Renal pelvis (tissue), 4 donors: ENCODE measurements around the gene ATP8A2. TPM values are rescaled to one million over a fixed set of nuclear protein-coding genes. Genes with fewer than 3 reads are reported as not detected.
A peak's percentile ranks its signal among the peaks of the same experiment; 100 is the strongest.

Experiments used
- DNase-seq: peaks from one replicate; pipeline ENCODE4 v3.0.0-alpha.2; 2013
- polyA plus RNA-seq, 3 donors: library from polyadenylated mRNA; unstranded; fragments of 120-200 nt; gene quantifications; one replicate each; pipeline ENCODE4 v1.2.1, GENCODE V29; 2013; ENCODE audit not compliant: insufficient read length in 3 of 3

ATP8A2 gene
- polyA plus RNA-seq, 3 donors, result 4.8 to 5.4 (median 5.1) TPM

- no peak for DNase-seq
These were observed 7.2 kb downstream of the ATP8A2 start for GRCh38 chr13:25379011-25379410.

- no peak for DNase-seq
These were observed 8.3 kb downstream of the ATP8A2 start for GRCh38 chr13:25380082-25380481.

GRCh38 chr13:25380741-25381324, 9.1 kb downstream of the ATP8A2 start:
- no peak for DNase-seq

GRCh38 chr13:25384758-25385410, 13.1 kb downstream of the ATP8A2 start:
- no peak for DNase-seq

DNA sequence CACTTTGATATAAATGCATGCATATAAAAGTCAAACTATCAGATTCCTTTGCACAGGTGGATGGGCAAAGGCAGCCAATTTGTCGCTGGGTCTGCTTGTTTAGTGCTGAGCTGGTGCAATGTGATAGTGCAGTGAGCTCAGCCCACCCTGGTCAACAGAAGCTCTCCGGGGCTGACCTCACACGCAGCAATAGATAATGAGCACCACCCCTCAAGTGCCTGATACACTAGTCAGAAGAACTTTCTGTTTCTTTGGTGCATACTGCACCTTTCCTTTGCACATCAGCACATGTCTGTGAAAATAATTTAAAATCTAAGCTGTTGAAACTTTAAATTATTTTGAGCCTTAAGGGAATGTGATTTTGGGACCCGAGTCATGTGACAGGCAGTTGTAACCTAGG, 20.2 kb downstream of the ATP8A2 start:
- DNase-seq, result no peak

DNA sequence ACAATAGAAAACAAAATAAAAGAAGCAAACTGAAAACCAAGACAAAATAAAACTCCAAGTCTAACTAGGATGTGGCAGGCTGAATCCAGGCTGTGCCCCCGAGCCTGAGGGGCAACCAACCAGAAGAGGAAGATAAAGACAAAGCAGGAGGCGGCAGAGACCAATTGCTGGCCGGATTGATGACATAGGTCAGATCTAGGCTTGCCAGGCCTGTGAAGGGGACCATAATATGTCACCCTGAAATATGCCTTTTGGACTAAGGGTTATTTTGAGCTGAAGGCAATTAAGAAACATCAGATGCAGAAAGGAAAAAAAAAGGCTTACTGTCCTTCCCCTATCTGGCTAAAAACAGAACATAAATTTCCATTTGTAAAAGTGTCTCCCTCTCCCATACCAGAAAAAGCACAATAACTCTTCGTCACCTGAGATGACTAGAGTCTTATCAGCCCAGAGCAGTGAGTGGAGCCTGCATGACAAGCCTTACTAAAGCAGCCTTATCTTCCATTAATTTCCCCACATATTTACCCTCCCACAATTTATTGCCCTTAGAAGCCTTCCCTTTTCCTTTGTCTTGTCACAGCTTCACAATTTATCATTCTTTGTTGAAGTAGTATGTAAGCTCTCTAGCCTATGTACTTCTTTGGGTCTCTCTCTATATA, 22.8 kb downstream of the ATP8A2 start:
- DNase-seq, result no peak

- DNase-seq, result no peak
These were observed 26.0 kb downstream of the ATP8A2 start for GRCh38 chr13:25397763-25398162.

GRCh38 chr13:25400925-25401324, 29.2 kb downstream of the ATP8A2 start:
- no peak for DNase-seq

DNA sequence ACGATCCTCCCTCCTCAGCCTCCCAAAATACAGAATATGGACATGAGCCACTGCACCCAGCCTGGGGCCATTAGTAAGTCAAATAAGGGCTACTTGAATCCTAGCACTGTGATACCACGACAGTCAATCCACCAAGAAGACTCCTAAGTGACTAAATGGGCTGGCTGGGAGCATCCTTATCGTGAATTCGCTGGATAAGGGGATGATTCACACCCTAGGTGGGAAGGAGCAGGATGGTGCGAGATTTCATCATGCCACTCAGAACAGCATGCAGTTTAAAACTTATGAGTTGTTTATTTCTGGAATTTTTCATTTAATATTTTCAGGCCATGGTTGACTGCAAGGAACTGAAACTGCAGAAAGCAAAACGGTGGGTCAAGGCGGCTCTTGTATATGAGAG, 30.2 kb downstream of the ATP8A2 start:
- no peak for DNase-seq

GRCh38 chr13:25406377-25406776, 34.6 kb downstream of the ATP8A2 start:
- no peak for DNase-seq

DNA sequence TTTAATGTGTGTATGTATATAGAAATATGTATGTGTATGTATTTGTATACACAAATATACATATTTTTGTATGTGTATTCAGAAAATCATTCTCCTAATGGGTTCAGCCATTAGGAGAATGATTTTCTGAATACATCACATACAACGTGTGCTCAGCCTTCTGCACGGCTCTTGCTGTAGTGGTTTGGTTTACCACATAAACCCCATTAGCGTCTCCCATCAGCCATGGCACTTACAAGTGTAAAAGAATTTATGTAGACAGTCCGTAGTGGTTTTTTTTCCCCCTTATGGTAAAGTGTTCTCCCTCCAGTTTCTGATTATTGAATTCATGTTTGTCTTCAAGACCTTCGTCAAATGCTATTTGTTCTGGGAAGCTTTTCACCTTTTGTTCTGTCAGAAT, 38.2 kb downstream of the ATP8A2 start:
- no peak for DNase-seq

GRCh38 chr13:25415241-25415640, 43.5 kb downstream of the ATP8A2 start:
- no peak for DNase-seq

DNA sequence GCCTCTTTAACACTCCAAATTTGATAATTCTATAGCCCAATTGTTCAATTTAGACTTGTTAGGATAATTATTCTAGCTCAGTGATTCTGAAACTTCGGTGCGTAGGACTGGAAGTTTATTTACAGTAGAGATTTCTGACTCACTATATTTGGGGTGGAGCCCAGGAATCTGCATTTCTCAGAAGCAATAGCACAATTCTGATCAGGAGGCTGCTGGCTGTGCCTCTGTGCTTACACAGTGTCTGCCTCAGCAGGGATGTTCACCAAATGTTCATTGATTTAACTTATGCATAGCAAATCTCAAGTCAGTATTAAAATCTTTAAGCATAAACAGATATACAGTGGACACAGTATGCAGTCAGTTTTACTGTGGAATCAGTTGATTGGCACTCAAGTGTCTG, 45.8 kb downstream of the ATP8A2 start:
- DNase-seq, result no peak

- DNase-seq, result no peak
These were observed 48.4 kb downstream of the ATP8A2 start for GRCh38 chr13:25420161-25420560.

DNA sequence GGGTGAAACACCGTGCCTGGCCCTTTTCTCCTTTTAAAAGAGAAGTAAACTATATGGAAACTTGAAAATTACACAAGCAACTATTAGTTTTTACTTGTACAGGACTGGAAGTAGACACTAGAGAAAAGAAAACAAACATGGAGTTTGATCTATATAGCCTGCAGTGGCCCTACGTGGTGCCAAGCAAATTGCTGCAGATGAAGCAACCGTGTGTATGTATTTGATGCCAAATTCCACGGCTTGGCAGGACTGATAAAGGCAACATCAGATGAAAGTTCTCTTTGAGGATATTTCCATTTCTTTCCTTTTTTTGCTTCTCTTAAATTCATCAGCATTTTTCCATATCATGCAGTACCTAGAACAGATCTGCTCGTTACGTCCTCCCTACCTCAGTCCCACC, 49.8 kb downstream of the ATP8A2 start:
- DNase-seq, result no peak

GRCh38 chr13:25422153-25422552, 50.4 kb downstream of the ATP8A2 start:
- DNase-seq, result no peak

GRCh38 chr13:25423831-25424230, 52.1 kb downstream of the ATP8A2 start:
- DNase-seq, result no peak

DNA sequence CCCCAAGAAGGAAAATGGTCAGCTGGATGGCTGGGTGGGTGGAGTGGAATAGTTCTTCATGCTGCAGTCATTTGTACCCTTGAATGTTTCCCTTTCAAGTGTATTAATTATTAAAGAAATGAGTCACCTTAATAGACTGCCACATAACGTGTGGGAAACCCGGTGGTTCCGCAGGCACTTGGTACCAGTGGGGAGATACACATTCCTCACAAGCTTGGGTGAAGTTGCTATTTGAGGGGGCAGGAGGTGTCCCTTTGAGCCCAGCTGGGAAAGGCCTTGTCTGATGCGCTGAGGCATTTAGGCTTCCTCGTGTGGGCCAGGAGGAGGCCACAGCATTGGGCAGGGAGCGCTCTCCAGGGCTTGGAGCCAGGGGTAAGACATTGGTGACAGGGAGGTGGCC, 57.7 kb downstream of the ATP8A2 start:
- DNase-seq, result no peak

DNA sequence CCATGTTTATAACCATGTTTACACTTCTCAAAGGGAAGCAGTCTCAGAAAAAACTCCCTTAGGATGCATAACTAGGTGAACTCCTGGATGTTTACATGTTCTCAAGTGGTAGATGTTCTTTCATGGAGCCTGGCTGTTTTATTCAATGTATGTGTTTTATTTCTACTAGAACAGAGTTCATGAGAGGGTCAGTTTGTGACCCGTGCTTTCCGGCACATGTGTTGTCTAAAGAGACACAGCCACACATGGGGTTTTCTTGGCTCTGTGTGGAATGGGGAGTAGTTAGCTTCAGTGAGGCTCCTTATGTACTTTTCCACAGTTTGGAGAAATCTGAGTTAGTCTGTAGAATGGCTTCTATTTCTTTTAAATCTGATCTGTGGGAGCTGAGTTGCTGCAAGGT, 60.9 kb downstream of the ATP8A2 start:
- DNase-seq, result peak; percentile 67

GRCh38 chr13:25440061-25440460, 68.3 kb downstream of the ATP8A2 start:
- DNase-seq, result no peak

DNA sequence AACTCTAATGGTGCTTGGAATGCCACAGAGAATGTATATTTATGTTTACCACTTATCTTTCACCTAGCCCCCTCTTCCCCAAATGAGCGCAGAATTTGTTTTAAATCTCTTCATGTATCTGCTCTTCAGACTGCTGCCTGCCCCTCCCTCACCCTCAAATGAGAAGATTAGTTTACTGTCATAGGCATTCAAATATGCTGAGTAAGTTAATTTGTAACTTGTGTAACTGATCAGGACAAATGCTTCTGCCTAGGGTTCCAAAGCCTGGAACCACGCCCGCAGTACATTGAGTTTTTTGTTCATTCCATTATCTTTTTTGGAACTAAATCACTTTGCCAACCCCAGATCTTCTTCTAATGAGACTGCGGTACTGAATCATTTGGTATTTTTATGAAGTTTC, 74.5 kb downstream of the ATP8A2 start:
- no peak for DNase-seq

DNA sequence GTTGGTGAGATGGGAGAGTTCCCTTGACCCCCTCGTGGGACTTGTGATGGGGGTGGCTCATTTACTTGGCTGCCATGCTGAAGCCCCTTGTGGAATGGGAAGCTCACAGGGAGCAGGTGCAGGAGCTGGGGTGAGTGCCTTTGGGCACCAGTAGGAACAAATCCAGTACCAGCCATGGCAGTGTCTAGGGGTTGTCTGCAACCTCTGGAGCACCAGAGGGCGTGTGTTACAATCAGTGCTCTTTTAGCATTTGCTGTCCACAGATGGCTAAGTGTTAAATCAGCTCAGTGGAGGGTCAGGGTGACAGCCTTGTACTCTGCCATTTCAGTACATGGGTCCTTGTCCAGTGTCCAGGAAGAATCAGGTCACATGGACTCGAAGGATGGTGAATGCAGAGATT, 75.6 kb downstream of the ATP8A2 start:
- DNase-seq, result no peak

GRCh38 chr13:25453850-25454365, 82.1 kb downstream of the ATP8A2 start:
- DNase-seq, result no peak
